ENCODE measurements around the gene AGPAT3.

Gene AGPAT3

DNA sequence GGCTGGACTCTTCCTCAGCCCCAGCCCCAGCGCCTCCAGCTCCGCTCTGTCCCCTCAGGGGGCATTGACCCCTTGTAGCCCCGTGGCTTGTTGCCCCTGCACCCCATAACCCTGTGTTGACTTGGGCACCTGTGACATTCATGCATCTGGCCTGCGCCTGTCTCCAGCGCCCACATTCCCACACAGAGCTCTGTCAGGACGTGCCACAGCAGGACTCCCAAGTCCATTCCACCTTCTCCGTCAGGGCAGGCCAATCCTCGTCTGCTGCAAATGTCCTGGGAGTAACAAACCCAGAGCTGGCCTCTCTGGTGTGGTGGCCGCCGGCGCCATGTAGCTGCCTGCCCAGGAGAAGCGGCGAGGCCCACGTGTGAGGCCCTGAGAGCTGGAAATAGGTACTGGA lies 60.6 kb downstream of the AGPAT3 start:
- TF ChIP-seq, protein P1, sequence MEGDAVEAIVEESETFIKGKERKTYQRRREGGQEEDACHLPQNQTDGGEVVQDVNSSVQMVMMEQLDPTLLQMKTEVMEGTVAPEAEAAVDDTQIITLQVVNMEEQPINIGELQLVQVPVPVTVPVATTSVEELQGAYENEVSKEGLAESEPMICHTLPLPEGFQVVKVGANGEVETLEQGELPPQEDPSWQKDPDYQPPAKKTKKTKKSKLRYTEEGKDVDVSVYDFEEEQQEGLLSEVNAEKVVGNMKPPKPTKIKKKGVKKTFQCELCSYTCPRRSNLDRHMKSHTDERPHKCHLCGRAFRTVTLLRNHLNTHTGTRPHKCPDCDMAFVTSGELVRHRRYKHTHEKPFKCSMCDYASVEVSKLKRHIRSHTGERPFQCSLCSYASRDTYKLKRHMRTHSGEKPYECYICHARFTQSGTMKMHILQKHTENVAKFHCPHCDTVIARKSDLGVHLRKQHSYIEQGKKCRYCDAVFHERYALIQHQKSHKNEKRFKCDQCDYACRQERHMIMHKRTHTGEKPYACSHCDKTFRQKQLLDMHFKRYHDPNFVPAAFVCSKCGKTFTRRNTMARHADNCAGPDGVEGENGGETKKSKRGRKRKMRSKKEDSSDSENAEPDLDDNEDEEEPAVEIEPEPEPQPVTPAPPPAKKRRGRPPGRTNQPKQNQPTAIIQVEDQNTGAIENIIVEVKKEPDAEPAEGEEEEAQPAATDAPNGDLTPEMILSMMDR (IDR thresholded peaks at IDR 0.05; ENCODE audit: insufficient read depth, low read length, missing control alignments): no peak
- ChIA-PET POLR2A (no interaction called here), CTCF (no interaction called here)
- H3K4me3 ChIP-seq (ENCODE audit: low read depth, low read length): no peak overlapping the region
- DNase-seq (ENCODE audit: low read depth, low spot score): no peak

DNA sequence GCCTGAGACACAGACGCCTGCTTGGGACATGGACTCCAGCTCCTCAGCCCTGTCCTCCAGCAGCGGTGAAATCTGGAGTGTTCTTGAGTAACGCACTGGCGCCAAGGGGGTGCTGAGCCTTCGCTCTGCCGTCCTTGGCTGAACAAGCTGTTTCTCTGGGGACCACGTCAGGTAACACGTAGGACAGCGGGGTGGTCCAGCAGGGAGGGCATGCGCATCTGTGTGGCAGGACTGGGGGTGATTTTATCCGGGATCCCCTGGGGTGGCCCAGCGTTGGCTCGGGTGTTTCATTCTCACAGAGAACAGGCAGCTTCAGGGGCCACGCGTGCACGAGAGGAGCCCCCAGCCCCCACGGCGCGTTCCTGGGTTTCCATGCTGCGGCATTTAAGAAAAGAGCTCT lies 61.2 kb downstream of the AGPAT3 start:
- ChIA-PET POLR2A (no interaction called here), CTCF (interaction anchor here (3.7 kb wide), 1 partner anchor 13 kb away, joined by 21 read pairs; no protein-coding TSS in a partner anchor)
- TF ChIP-seq, protein P1 (IDR thresholded peaks at IDR 0.05; ENCODE audit: insufficient read depth, low read length, missing control alignments): no peak
- no peak overlapping the region for H3K4me3 ChIP-seq (ENCODE audit: low read depth, low read length)
- DNase-seq (ENCODE audit: low read depth, low spot score): no peak

- DNase-seq (ENCODE audit: low read depth, low spot score): no peak
- ChIA-PET POLR2A (no interaction called here), CTCF (interaction anchor here (0.7 to 3.7 kb wide), 2 partner anchors 11 to 14 kb away, joined by 3 to 21 read pairs; no protein-coding TSS in a partner anchor)
- TF ChIP-seq, protein P1 (IDR thresholded peaks at IDR 0.05; ENCODE audit: insufficient read depth, low read length, missing control alignments): no peak
- H3K4me3 ChIP-seq (ENCODE audit: low read depth, low read length): no peak overlapping the region
Observed at GRCh38 chr21:43927591-43928221, 62.7 kb downstream of the AGPAT3 start.

DNA sequence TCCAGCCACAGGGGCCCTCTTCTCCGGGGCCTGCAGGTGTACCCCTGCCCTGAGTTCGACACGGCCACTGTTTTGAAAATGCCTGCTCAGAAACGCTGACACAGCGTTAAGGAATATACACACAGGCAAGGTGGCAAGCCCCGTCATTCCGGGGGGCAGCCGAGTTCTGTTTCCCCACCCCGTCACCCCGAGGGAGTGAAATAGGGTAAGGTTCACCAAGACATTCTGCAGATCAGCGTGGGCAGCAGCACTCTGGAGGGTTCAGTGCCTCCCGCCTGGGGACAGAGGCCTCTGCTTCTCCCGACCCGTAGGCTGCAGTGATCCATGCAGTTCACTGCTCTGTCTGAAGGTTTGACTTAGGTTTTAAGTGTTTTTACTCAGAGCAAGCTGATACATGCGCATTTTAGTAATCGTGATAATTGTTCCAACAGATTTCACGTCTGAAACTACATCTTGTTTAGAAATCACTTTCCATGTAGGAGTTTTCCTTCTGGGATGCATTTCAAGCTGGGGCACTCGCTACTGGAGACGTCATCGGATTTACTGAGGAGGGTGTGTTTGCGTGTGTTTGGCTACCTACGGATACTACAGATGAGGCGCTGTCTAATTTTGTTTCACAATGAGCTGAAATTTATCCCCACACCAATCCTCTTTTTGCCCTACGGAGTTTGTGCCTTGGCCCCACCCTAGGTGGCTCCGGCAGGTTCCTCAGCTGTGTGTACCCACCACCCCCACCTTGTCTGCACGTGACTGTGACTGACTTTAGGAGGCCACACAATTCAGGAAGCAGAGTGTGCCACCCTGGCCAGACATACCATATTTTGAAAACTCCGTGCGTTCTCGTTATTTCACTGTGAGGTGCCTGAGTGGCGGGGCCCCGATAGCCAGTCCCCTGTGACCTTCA lies 63.5 kb downstream of the AGPAT3 start:
- CTCF ChIA-PET: interaction anchor here (0.7 to 3.7 kb wide), 4 partner anchors 11 to 117 kb away, joined by 3 to 21 read pairs (median 4); no protein-coding TSS in a partner anchor
- TF ChIP-seq, protein P1 (IDR thresholded peaks at IDR 0.05; ENCODE audit: insufficient read depth, low read length, missing control alignments): no peak
- POLR2A ChIA-PET: interaction anchor here (0.6 kb wide), 1 partner anchor 80 kb away, joined by 3 read pairs; no protein-coding TSS in a partner anchor

DNA sequence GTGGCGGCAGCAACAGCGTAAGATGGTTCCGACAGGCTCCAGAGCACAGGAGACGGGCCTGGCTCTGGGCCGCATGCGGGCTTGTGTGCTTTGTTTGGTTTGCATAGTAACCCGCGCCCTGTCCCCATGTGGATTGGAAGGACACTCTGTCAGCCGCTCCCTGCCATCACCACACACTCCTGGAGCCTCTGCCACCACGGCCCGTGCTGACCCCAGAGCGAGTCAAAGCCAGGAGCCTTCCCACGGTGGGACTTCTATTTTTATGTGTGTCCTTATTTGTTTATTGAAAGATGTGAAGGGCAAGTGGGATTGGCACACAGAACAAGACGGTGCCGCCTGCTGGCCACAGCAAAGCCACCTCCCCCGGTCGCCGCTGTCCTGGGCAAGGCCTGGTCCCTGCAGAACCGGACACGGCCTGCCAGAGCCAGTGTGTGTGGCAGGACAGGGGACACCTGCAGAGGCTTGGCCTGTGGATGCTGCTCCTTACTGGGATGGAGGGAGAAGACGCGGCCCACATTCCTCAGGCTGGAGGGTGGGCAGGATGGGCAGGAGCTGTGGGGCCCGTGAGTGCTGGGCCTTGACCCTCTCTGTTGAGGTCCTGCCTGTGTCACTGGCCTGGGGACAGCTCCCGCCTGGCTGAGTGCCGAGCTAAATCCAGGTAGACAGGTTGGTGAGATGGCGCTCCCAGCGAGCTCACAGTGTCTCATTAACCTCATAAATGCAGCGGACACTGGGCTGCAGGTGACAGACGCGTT lies 64.4 kb downstream of the AGPAT3 start:
- H3K4me3 ChIP-seq (ENCODE audit: low read depth, low read length): no peak overlapping the region
- no peak for DNase-seq (ENCODE audit: low read depth, low spot score)
- ChIA-PET POLR2A (interaction anchor here (0.6 kb wide), 1 partner anchor 79 kb away, joined by 3 read pairs; no protein-coding TSS in a partner anchor), CTCF (interaction anchor here (1.3 to 3.7 kb wide), 3 partner anchors 10 to 118 kb away, joined by 3 to 21 read pairs (median 5); no protein-coding TSS in a partner anchor)
- TF ChIP-seq, protein P1 (IDR thresholded peaks at IDR 0.05; ENCODE audit: insufficient read depth, low read length, missing control alignments): no peak

More for the DNA sequence above, 63.5 kb downstream of the AGPAT3 start:
- no peak for DNase-seq (ENCODE audit: low read depth, low spot score)
- no peak overlapping the region for H3K4me3 ChIP-seq (ENCODE audit: low read depth, low read length)
